HCT116 (cell line): Measurements from ENCODE around the gene PPM1M.

Source experiments
- CTCF ChIP-seq, 3 experiments: fragments of 200-600 bp in 1 of 3; sonication (generic) in 1 of 3; IDR thresholded peaks in 2 of 3; conservative IDR thresholded peaks in 1 of 3; 2 replicates each; pipeline ENCODE4 v1.5.1; 2012 to 2017; ENCODE audit warnings: low read depth in 2 of 3, low read length in 2 of 3, antibody characterized with exemption in 1 of 3, borderline replicate concordance in 1 of 3, control low read depth in 1 of 3, mild to moderate bottlenecking in 1 of 3, mixed read lengths in 1 of 3, mixed run types in 1 of 3, moderate library complexity in 1 of 3; ENCODE audit not compliant: insufficient read depth in 1 of 3
- EZH2 ChIP-seq: fragments of 200-600 bp; sonication (generic); IDR thresholded peaks from 2 replicates; pipeline ENCODE4 v1.6.1; 2017; ENCODE audit warnings: antibody characterized with exemption, mixed run types
- EZH2phosphoT487 ChIP-seq: fragments of 200-600 bp; IDR thresholded peaks from 2 replicates; pipeline ENCODE4 v1.6.1; 2018; ENCODE audit warnings: antibody characterized with exemption, borderline replicate concordance
- MAX ChIP-seq: IDR thresholded peaks from 2 replicates; pipeline ENCODE4 v1.6.1; 2012
- POLR2A ChIP-seq: IDR thresholded peaks from 2 replicates; pipeline ENCODE4 v1.7.0; 2011; ENCODE audit warnings: borderline replicate concordance; ENCODE audit not compliant: insufficient read depth, insufficient read length; ENCODE audit errors: extremely low read depth
- POLR2AphosphoS5 ChIP-seq: IDR thresholded peaks from 2 replicates; pipeline ENCODE4 v1.6.1; 2011; ENCODE audit warnings: mild to moderate bottlenecking, low read depth, low read length, moderate library complexity
- RAD21 ChIP-seq: IDR thresholded peaks from 2 replicates; pipeline ENCODE4 v1.6.1; 2012; ENCODE audit warnings: low read depth, mild to moderate bottlenecking
- REST ChIP-seq: IDR thresholded peaks from 2 replicates; pipeline ENCODE4 v1.6.1; 2012; ENCODE audit warnings: low read depth
- TCF7L2 ChIP-seq: IDR thresholded peaks from 2 replicates; pipeline ENCODE4 v1.7.0; 2011; ENCODE audit warnings: borderline replicate concordance, inconsistent platforms; ENCODE audit not compliant: insufficient read depth, insufficient read length; ENCODE audit errors: extremely low read depth
- YY1 ChIP-seq: IDR thresholded peaks from 2 replicates; pipeline ENCODE4 v1.6.1; 2011; ENCODE audit warnings: low read length, low read depth, moderate library complexity, mild to moderate bottlenecking; ENCODE audit not compliant: insufficient replicate concordance; ENCODE audit errors: extremely low read depth
- ZNF274 ChIP-seq: fragments of 200-500 bp; sonication (Bioruptor generic); IDR thresholded peaks from 2 replicates; pipeline ENCODE4 v1.6.1; 2014; ENCODE audit warnings: mild to moderate bottlenecking, low read depth, low read length, inconsistent platforms

- TF ChIP-seq POLR2AphosphoS5 (no peak), ZNF274 (no peak), TCF7L2 (no peak), EZH2 (no peak), EZH2phosphoT487 (no peak), CTCF (IDR thresholded peaks at IDR 0.05 in 2 of 3, conservative IDR thresholded peaks at IDR 0.05 in 1 of 3; ENCODE audit: borderline replicate concordance in 1 of 3, insufficient read depth in 1 of 3, low read depth in 2 of 3, low read length in 2 of 3) (no peak), REST (no peak), MAX (no peak), RAD21 (no peak), YY1 (no peak), POLR2A (peak; percentile 5)
Observed at GRCh38 chr3:52277071-52277964, 31.8 kb downstream of the PPM1M start.
